Measurements from ENCODE around the gene TMEM80.
A peak's percentile ranks its signal among the peaks of the same experiment; 100 is the strongest.

TMEM80 gene

GRCh38 chr11:742571-743201 is 47.1 kb downstream of the TMEM80 start:
- DNase-seq (ENCODE audit: low read depth, low spot score): no peak
- TF ChIP-seq SUZ12 (IDR thresholded peaks at IDR 0.05; ENCODE audit: extremely low read depth, insufficient read depth, insufficient read length) (no peak), YY1 (IDR thresholded peaks at IDR 0.05; ENCODE audit: insufficient read depth, insufficient read length) (no peak), ZNF274 (IDR thresholded peaks at IDR 0.05; ENCODE audit: low read depth, low read length) (no peak)

DNA sequence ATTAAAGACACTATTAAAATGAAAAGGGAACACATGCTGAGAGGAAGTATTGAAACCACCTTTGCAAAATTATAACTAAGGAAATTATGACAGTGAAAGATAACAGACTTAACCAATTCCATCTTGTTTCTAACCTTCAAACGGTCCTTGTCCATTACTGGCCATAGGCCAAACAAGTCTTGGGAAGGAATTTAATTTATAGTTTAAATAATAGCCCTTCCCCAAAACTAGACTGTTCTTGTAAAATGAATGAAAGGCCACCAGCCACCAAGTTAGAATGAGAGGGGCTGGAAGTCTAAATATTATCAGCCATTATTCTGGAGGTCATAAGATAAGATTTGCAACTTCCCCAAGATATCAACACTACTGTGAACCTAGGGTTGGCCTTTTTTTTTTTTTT is 49.8 kb downstream of the TMEM80 start:
- H3K36me3 ChIP-seq (ENCODE audit: insufficient read depth, insufficient read length, low read length): peaks cover 11% of the 10 kb centered on the region

More at GRCh38 chr11:742571-743201, 47.1 kb downstream of the TMEM80 start:
- Histone ChIP-seq H3K36me3 (ENCODE audit: insufficient read depth, insufficient read length, low read length) (no peaks in the 10 kb centered on the region), H3K4me1 (ENCODE audit: insufficient read depth, insufficient read length) (no peaks in the 10 kb centered on the region), H3K9me3 (ENCODE audit: insufficient read depth, low read length) (no peaks in the 10 kb centered on the region), H3K9ac (ENCODE audit: insufficient read length, low read depth) (no peak overlapping the region), H3K27me3 (ENCODE audit: insufficient read depth, insufficient read length) (no peaks in the 10 kb centered on the region), H3K4me3 (ENCODE audit: insufficient read length, low read depth) (no peak overlapping the region)

DNA sequence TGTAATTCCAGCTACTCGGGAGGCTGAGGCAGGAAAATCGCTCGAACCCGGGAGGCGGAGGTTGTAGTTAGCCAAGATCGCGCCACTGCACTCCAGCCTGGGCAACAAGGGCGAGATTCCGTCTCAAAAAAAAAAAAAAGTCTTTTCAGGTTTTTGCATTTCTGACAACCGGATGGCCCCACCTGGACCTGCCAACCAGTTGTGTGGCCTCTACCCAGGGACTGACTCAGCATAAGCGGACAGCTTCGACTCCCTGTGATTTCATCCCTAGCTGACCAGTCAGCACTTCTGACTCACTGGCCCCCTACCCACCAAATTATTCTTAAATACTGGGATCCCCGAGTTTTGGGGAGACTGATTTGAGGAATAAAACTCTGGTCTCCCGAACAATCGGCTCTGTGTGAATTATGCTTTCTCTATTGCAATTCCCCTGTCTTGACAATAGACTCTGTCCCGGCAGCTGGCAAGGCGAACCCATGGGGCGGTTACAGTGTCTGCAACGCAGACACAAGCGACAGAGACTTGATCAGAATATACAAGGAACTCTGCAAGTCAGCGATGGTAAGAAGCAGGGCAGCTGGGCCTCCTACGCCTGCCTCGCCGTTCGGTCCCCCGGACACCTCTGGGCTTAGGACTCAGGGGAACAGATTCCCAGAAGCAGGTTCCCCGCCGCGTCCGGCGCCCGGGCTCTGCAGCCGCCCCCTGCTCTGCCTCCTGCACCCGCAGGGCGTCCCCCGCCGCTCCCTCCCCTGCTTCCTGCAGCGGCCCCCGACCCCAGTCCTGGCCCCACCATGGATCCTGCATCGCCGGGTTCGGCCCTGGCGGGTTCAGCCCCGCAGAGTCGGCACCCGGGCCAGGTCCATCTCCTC is 50.9 kb downstream of the TMEM80 start:
- no peak for TF ChIP-seq YY1 (IDR thresholded peaks at IDR 0.05; ENCODE audit: insufficient read depth, insufficient read length)
- no peak for TF ChIP-seq ZNF274 (IDR thresholded peaks at IDR 0.05; ENCODE audit: low read depth, low read length)
- TF ChIP-seq SUZ12 (IDR thresholded peaks at IDR 0.05; ENCODE audit: extremely low read depth, insufficient read depth, insufficient read length): no peak
- peaks cover 11% of the 10 kb centered on the region for H3K36me3 ChIP-seq (ENCODE audit: insufficient read depth, insufficient read length, low read length)
- peak overlapping the region; percentile 82 for H3K9ac ChIP-seq (ENCODE audit: insufficient read length, low read depth)
- H3K9me3 ChIP-seq (ENCODE audit: insufficient read depth, low read length): no peaks in the 10 kb centered on the region
- DNase-seq (ENCODE audit: low read depth, low spot score): no peak
- H3K4me1 ChIP-seq (ENCODE audit: insufficient read depth, insufficient read length): no peaks in the 10 kb centered on the region
- H3K4me3 ChIP-seq (ENCODE audit: insufficient read length, low read depth): peak overlapping the region; percentile 88
- no peaks in the 10 kb centered on the region for H3K27me3 ChIP-seq (ENCODE audit: insufficient read depth, insufficient read length)

More for the DNA sequence above, 49.8 kb downstream of the TMEM80 start:
- Histone ChIP-seq H3K4me3 (ENCODE audit: insufficient read length, low read depth) (no peak overlapping the region), H3K27me3 (ENCODE audit: insufficient read depth, insufficient read length) (no peaks in the 10 kb centered on the region), H3K4me1 (ENCODE audit: insufficient read depth, insufficient read length) (no peaks in the 10 kb centered on the region), H3K9me3 (ENCODE audit: insufficient read depth, low read length) (no peaks in the 10 kb centered on the region), H3K9ac (ENCODE audit: insufficient read length, low read depth) (no peak overlapping the region)
- TF ChIP-seq SUZ12 (IDR thresholded peaks at IDR 0.05; ENCODE audit: extremely low read depth, insufficient read depth, insufficient read length) (no peak), ZNF274 (IDR thresholded peaks at IDR 0.05; ENCODE audit: low read depth, low read length) (no peak), YY1 (IDR thresholded peaks at IDR 0.05; ENCODE audit: insufficient read depth, insufficient read length) (no peak)
- DNase-seq (ENCODE audit: low read depth, low spot score): no peak

DNA sequence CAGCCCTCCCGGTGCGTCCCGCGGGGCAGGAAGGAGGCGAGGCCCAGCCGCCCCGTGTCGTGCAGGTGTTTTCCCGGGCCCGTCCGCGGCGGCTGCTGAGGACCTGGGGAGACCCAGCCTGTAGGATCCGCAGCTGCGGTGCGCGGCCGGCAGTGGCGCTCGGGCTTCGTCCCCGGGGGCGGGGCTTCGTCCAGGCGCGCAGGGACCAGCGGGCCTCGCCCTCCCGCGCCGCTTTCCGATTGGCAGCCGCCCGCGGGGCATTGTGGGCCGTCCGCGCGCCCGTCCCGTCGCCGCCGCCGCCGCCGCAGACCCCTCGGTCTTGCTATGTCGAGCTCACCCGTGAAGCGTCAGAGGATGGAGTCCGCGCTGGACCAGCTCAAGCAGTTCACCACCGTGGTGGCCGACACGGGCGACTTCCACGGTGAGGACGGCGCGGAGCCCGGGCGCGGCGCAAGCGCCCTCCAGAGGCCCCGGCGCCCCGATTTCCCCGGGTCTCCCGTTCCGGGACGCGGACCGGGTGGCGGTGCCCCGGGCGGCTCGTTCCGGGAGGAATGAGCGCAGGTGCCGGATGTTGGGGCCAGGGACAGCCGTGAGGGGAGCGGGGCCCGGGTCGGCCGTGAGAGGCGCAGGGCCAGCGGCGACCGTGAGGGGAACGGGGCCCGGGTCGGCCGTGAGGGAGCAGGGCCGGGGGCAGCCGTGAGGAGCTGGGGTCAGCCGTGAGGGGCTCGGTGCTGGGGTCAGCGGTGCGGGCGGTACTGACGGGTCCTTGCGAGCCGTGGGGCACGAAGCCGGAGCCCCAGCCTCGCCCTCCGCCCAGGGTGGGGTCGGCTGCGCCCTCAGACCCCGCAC is 51.8 kb downstream of the TMEM80 start, which contains the start of gene TALDO1:
TALDO1 (plus strand) TSS at position 307 of the 849 bp plus-strand sequence; CDS start at position 325, 18 bp downstream.
- H3K4me3 ChIP-seq (ENCODE audit: insufficient read length, low read depth): peak within 1 kb of the TSS; percentile 88
- H3K9me3 ChIP-seq (ENCODE audit: insufficient read depth, low read length): no peaks in the 10 kb centered on the region
- DNase-seq (ENCODE audit: low read depth, low spot score): peak; percentile 86
- no peak for TF ChIP-seq ZNF274 (IDR thresholded peaks at IDR 0.05; ENCODE audit: low read depth, low read length)
- no peak for TF ChIP-seq YY1 (IDR thresholded peaks at IDR 0.05; ENCODE audit: insufficient read depth, insufficient read length)
- TF ChIP-seq SUZ12 (IDR thresholded peaks at IDR 0.05; ENCODE audit: extremely low read depth, insufficient read depth, insufficient read length): no peak
- peaks cover 13% of the 10 kb centered on the region for H3K36me3 ChIP-seq (ENCODE audit: insufficient read depth, insufficient read length, low read length)
- peaks cover under 1% of the 10 kb centered on the region for H3K4me1 ChIP-seq (ENCODE audit: insufficient read depth, insufficient read length)
- H3K9ac ChIP-seq (ENCODE audit: insufficient read length, low read depth): peak within 1 kb of the TSS; percentile 82
- H3K27me3 ChIP-seq (ENCODE audit: insufficient read depth, insufficient read length): no peaks in the 10 kb centered on the region

DNA sequence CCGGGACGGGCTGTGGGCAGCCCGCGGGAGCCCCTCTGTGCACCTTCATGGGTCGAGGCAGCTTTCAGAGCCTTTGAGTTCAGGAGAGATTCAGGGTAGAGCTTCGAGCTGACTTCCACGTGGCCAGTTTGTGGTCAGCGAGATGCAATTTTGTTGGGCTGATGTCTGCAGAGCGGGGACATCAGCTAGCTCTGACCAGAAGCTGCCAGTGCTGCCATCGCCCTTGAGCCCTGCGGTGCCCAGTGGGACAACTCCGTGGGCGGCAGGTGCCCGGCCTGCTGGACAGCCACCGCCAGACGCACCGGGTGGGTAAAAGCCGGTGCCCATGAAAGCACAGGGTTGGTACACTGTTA is 52.4 kb downstream of the TMEM80 start:
- no peak for TF ChIP-seq YY1 (IDR thresholded peaks at IDR 0.05; ENCODE audit: insufficient read depth, insufficient read length)
- TF ChIP-seq ZNF274 (IDR thresholded peaks at IDR 0.05; ENCODE audit: low read depth, low read length): no peak
- TF ChIP-seq SUZ12 (IDR thresholded peaks at IDR 0.05; ENCODE audit: extremely low read depth, insufficient read depth, insufficient read length): no peak
- DNase-seq (ENCODE audit: low read depth, low spot score): no peak
- Histone ChIP-seq H3K4me1 (ENCODE audit: insufficient read depth, insufficient read length) (peaks cover 2% of the 10 kb centered on the region), H3K9me3 (ENCODE audit: insufficient read depth, low read length) (no peaks in the 10 kb centered on the region), H3K36me3 (ENCODE audit: insufficient read depth, insufficient read length, low read length) (peaks cover 19% of the 10 kb centered on the region), H3K27me3 (ENCODE audit: insufficient read depth, insufficient read length) (no peaks in the 10 kb centered on the region), H3K4me3 (ENCODE audit: insufficient read length, low read depth) (peak overlapping the region; percentile 88), H3K9ac (ENCODE audit: insufficient read length, low read depth) (peak overlapping the region; percentile 82)

GRCh38 chr11:749731-750130 is 54.1 kb downstream of the TMEM80 start:
- H3K4me3 ChIP-seq (ENCODE audit: insufficient read length, low read depth): no peak overlapping the region
- no peak for DNase-seq (ENCODE audit: low read depth, low spot score)
- H3K36me3 ChIP-seq (ENCODE audit: insufficient read depth, insufficient read length, low read length): peaks cover 22% of the 10 kb centered on the region
- peaks cover 3% of the 10 kb centered on the region for H3K4me1 ChIP-seq (ENCODE audit: insufficient read depth, insufficient read length)
- H3K9me3 ChIP-seq (ENCODE audit: insufficient read depth, low read length): no peaks in the 10 kb centered on the region
- TF ChIP-seq YY1 (IDR thresholded peaks at IDR 0.05; ENCODE audit: insufficient read depth, insufficient read length) (no peak), ZNF274 (IDR thresholded peaks at IDR 0.05; ENCODE audit: low read depth, low read length) (no peak), SUZ12 (IDR thresholded peaks at IDR 0.05; ENCODE audit: extremely low read depth, insufficient read depth, insufficient read length) (no peak)
- no peak overlapping the region for H3K9ac ChIP-seq (ENCODE audit: insufficient read length, low read depth)
- H3K27me3 ChIP-seq (ENCODE audit: insufficient read depth, insufficient read length): no peaks in the 10 kb centered on the region
